Tibial nerve (tissue), 4 donors: ENCODE data around the gene MEOX2. TPM values are rescaled to one million over a fixed set of nuclear protein-coding genes. Genes with fewer than 3 reads are reported as not detected.

Experiments
- DNase-seq, 2 donors: peaks; one replicate each; pipeline ENCODE4 v3.0.0-alpha.2; 2019; ENCODE audit warnings: low spot score in 2 of 2
- H3K27ac ChIP-seq, 4 donors: fragments of 200-600 bp; sonication (generic) in 3 of 4; one replicate each; pipeline ENCODE4 v1.5.1; 2017 to 2019; ENCODE audit warnings: mild to moderate bottlenecking in 1 of 4
- H3K27me3 ChIP-seq, 2 donors: fragments of 200-600 bp; sonication (generic) in 1 of 2; one replicate each; pipeline versions ENCODE4 v1.5.1 to v1.6.0; 2017 to 2019
- H3K36me3 ChIP-seq, 3 donors: fragments of 200-600 bp; sonication (generic); one replicate each; pipeline ENCODE4 v1.5.1; 2018 to 2019
- H3K4me1 ChIP-seq, 4 donors: fragments of 200-600 bp; sonication (generic) in 3 of 4; one replicate each; pipeline ENCODE4 v1.5.1; 2017 to 2019
- H3K4me3 ChIP-seq, 4 donors: fragments of 200-600 bp; sonication (generic) in 3 of 4; one replicate each; pipeline ENCODE4 v1.5.1; 2017 to 2019; ENCODE audit warnings: mild to moderate bottlenecking in 1 of 4, moderate library complexity in 1 of 4
- H3K9me3 ChIP-seq, 4 donors: fragments of 200-600 bp; sonication (generic) in 3 of 4; one replicate each; pipeline ENCODE4 v1.5.1; 2017 to 2019
- CTCF ChIP-seq, 5 experiments: fragments of 200-600 bp in 3 of 5; fragments of 450-650 bp in 2 of 5; sonication (generic) in 3 of 5; IDR thresholded peaks; one replicate each; pipeline ENCODE4 v1.5.1; 2016 to 2019; ENCODE audit warnings: antibody characterized with exemption in 5 of 5, mild to moderate bottlenecking in 3 of 5, moderate library complexity in 2 of 5
- EP300 ChIP-seq, 2 donors: sonication (generic); formaldehyde crosslinking; IDR thresholded peaks; one replicate each; pipeline ENCODE4 v1.6.1; 2017; ENCODE audit warnings: antibody characterized with exemption in 2 of 2, mild to moderate bottlenecking in 1 of 2
- POLR2A ChIP-seq, 2 donors: fragments of 450-650 bp; IDR thresholded peaks; one replicate each; pipeline ENCODE4 v1.6.1; 2017; ENCODE audit warnings: antibody characterized with exemption in 2 of 2, mild to moderate bottlenecking in 2 of 2, moderate library complexity in 2 of 2
- WGBS, 2 donors: methylation state at CpG; one replicate each; pipeline ENCODE4 v1.1.5; 2018; 5-methylcytosine and 5-hydroxymethylcytosine counted together
- total RNA-seq, 4 donors: library from RNA; depleted of rRNA; stranded (reverse); fragments of >200 nt; gene quantifications; one replicate each; pipeline ENCODE4 v1.1.0, GENCODE V29; 2016

Gene MEOX2
- total RNA-seq, 4 donors from 2014 or later = 43.2 to 115 (median 104) TPM

GRCh38 chr7:15675379-15675778, 11.1 kb downstream of the MEOX2 start:
- TF ChIP-seq EP300 (IDR thresholded peaks at IDR 0.05) (peak in 1 of 2 donors; percentile 69), POLR2A (IDR thresholded peaks at IDR 0.05) (no peak)
- WGBS, 2 donors = 60 to 68% methylated on average over 2 of the region's 2 CpGs
- no peaks in the 10 kb centered on the region for H3K9me3 ChIP-seq
- peak overlapping the region in 2 of 4 donors; percentile 90 to 94 for H3K27ac ChIP-seq
- no peak for DNase-seq
- H3K4me1 ChIP-seq = peaks cover 0 to 35% (median 3%) of the 10 kb centered on the region in 4 donors
- no peaks in the 10 kb centered on the region for H3K36me3 ChIP-seq
- no peak overlapping the region for H3K4me3 ChIP-seq
- no peaks in the 10 kb centered on the region for H3K27me3 ChIP-seq

- H3K4me1 ChIP-seq = peaks cover 0 to 43% (median 3%) of the 10 kb centered on the region in 4 donors
- H3K27me3 ChIP-seq = no peaks in the 10 kb centered on the region
- DNase-seq = no peak
- peak overlapping the region in 2 of 4 donors; percentile 90 to 94 for H3K27ac ChIP-seq
- no peaks in the 10 kb centered on the region for H3K36me3 ChIP-seq
- TF ChIP-seq EP300 (IDR thresholded peaks at IDR 0.05) (no peak), POLR2A (IDR thresholded peaks at IDR 0.05) (no peak), CTCF (IDR thresholded peaks at IDR 0.05) (no peak)
- H3K4me3 ChIP-seq = no peak overlapping the region
- H3K9me3 ChIP-seq = no peaks in the 10 kb centered on the region
These were observed 11.9 kb downstream of the MEOX2 start for GRCh38 chr7:15674586-15674985.

- WGBS, 2 donors = 61 to 62% methylated on average over 10 of the region's 10 CpGs
- peaks cover 0 to 41% (median under 1%) of the 10 kb centered on the region in 4 donors for H3K4me1 ChIP-seq
- H3K36me3 ChIP-seq = no peaks in the 10 kb centered on the region
- no peak for DNase-seq
- H3K27ac ChIP-seq = peak overlapping the region in 2 of 4 donors; percentile 72 to 74
- H3K4me3 ChIP-seq = no peak overlapping the region
- TF ChIP-seq CTCF (IDR thresholded peaks at IDR 0.05) (no peak), EP300 (IDR thresholded peaks at IDR 0.05) (peak in 1 of 2 donors; percentile 35), POLR2A (IDR thresholded peaks at IDR 0.05) (no peak)
- H3K9me3 ChIP-seq = no peaks in the 10 kb centered on the region
- H3K27me3 ChIP-seq = no peaks in the 10 kb centered on the region
These were observed 16.9 kb downstream of the MEOX2 start for GRCh38 chr7:15669443-15670090.

- Histone ChIP-seq H3K4me1 (peaks cover 0 to 44% (median 3%) of the 10 kb centered on the region in 4 donors), H3K36me3 (no peaks in the 10 kb centered on the region), H3K9me3 (no peaks in the 10 kb centered on the region), H3K27ac (peak overlapping the region in 3 of 4 donors; percentile 23 to 74 (median 72)), H3K27me3 (no peaks in the 10 kb centered on the region), H3K4me3 (no peak overlapping the region)
- no peak for TF ChIP-seq EP300 (IDR thresholded peaks at IDR 0.05)
- TF ChIP-seq CTCF (IDR thresholded peaks at IDR 0.05) = no peak
- no peak for TF ChIP-seq POLR2A (IDR thresholded peaks at IDR 0.05)
- 79 to 81% methylated on average over 5 of the region's 5 CpGs for WGBS, 2 donors
- DNase-seq = no peak
These were observed 18.5 kb downstream of the MEOX2 start for GRCh38 chr7:15667991-15668390.

GRCh38 chr7:15662451-15662850, 24.0 kb downstream of the MEOX2 start:
- no peak for DNase-seq
- peaks cover 0 to 38% (median 5%) of the 10 kb centered on the region in 4 donors for H3K4me1 ChIP-seq
- WGBS, 2 donors = 30 to 52% methylated on average over 1 of the region's 1 CpG
- H3K27ac ChIP-seq = peak overlapping the region in 2 of 4 donors; percentile 52 to 67
- H3K4me3 ChIP-seq = no peak overlapping the region
- no peaks in the 10 kb centered on the region for H3K36me3 ChIP-seq
- no peaks in the 10 kb centered on the region for H3K9me3 ChIP-seq
- H3K27me3 ChIP-seq = no peaks in the 10 kb centered on the region
- TF ChIP-seq EP300 (IDR thresholded peaks at IDR 0.05) (no peak), CTCF (IDR thresholded peaks at IDR 0.05) (no peak), POLR2A (IDR thresholded peaks at IDR 0.05) (no peak)
